Measurements from ENCODE around the gene PGAM2. TPM values are rescaled to one million over a fixed set of nuclear protein-coding genes. Genes with fewer than 3 reads are reported as not detected.

Gene PGAM2
- 0.14 TPM in 1 of 2 replicates, not detected in the other for total RNA-seq

- DNase-seq (ENCODE audit: low read depth, low spot score) = no peak
Measured at GRCh38 chr7:44065431-44066110, at the start of gene PGAM2. Gene PGAM2 (minus strand): TSS chr7:44065567. CDS start chr7:44065529, 38 bp downstream.

DNA sequence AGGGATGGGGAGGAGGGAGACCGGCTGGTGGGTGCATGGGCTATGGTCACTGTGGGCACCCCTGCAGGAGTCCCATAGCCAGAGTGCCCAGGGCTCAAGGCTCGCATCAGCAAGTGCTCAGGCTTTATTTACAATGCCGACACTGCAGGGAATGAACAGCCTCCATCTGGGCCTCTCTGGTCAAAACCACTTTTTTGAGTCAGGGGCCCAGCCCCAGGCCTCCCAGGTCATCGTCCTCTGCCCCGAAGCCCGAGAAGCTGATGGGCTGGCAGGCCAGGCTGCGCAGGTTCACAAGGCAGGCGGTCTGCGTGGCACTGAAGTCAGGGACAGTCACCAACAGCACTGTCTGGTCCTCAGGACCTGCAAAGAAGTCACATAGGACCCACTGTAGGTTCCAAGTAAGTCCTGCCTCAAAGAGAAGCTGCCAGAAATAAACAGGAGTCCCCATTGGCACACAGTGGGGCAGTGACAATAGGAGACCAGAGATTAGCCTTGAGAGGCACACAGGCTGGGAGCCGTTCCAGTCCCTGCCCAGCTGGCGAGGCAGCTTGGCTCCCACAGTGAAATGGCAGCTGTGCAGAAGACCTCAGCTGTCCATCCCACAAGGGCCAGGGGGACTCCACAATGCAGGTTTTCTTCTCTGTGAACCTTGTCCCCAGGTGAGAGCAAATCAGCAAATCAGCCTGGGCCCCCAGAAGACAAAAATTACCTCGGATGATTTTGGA, 49.4 kb upstream of the PGAM2 start:
- no peak for DNase-seq (ENCODE audit: low read depth, low spot score)

DNA sequence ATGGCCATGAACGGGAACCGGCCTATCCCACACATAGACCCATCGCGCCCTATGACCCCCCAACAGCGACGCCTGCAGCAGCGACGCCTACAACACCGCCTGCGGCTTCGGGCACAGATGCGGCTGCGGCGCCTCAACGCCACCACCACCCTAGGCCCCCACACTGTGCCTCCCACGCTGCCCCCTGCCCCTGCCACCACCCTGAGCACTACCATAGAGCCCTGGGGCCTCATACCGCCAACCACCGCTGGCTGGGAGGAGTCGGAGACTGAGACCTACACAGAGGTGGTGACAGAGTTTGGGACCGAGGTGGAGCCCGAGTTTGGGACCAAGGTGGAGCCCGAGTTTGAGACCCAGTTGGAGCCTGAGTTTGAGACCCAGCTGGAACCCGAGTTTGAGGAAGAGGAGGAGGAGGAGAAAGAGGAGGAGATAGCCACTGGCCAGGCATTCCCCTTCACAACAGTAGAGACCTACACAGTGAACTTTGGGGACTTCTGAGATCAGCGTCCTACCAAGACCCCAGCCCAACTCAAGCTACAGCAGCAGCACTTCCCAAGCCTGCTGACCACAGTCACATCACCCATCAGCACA, 48.5 kb upstream of the PGAM2 start:
- DNase-seq (ENCODE audit: low read depth, low spot score) = no peak

GRCh38 chr7:44112997-44113763, 47.8 kb upstream of the PGAM2 start:
- DNase-seq (ENCODE audit: low read depth, low spot score) = no peak

DNA sequence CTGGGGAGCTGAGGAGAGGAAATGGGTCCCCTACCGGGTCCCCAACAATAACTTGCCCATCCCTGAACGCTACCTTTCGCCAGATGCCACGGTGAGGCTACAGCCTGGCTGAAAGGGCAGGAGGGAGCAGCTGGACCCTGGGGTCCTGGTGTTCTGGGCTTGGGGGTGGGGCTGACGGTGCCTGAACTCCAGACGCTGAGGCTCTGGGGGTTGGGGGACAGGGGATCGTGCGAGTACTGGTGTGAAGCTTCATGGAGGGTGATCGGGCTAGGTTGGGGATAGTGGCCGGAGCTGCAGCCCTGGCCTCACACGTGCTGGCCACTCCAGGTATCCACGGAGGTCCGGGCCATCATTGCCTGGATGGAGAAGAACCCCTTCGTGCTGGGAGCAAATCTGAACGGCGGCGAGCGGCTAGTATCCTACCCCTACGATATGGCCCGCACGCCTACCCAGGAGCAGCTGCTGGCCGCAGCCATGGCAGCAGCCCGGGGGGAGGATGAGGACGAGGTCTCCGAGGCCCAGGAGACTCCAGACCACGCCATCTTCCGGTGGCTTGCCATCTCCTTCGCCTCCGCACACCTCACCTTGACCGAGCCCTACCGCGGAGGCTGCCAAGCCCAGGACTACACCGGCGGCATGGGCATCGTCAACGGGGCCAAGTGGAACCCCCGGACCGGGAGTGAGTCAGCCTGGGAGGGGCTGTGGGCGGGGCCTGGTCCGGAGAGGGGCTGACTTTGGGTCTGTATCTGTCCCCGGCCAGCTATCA, 47.0 kb upstream of the PGAM2 start:
- DNase-seq (ENCODE audit: low read depth, low spot score) = no peak

GRCh38 chr7:44111761-44112160, 46.4 kb upstream of the PGAM2 start:
- no peak for DNase-seq (ENCODE audit: low read depth, low spot score)

GRCh38 chr7:44110719-44111635, 45.6 kb upstream of the PGAM2 start:
- no peak for DNase-seq (ENCODE audit: low read depth, low spot score)

DNA sequence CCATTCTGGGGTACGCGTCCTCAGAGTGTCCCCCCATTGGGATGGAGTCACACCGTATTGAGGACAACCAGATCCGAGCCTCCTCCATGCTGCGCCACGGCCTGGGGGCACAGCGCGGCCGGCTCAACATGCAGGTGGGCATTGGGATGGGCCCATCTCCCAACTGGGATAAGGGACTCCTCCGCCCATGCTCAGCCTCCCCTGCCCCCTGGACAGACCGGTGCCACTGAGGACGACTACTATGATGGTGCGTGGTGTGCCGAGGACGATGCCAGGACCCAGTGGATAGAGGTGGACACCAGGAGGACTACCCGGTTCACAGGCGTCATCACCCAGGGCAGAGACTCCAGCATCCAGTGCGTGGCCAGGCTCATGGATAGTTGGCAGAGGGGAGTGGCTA, 44.6 kb upstream of the PGAM2 start:
- DNase-seq (ENCODE audit: low read depth, low spot score) = no peak

GRCh38 chr7:44108768-44109750, 43.7 kb upstream of the PGAM2 start:
- no peak for DNase-seq (ENCODE audit: low read depth, low spot score)

GRCh38 chr7:44107961-44108767, 42.8 kb upstream of the PGAM2 start:
- no peak for DNase-seq (ENCODE audit: low read depth, low spot score)

DNA sequence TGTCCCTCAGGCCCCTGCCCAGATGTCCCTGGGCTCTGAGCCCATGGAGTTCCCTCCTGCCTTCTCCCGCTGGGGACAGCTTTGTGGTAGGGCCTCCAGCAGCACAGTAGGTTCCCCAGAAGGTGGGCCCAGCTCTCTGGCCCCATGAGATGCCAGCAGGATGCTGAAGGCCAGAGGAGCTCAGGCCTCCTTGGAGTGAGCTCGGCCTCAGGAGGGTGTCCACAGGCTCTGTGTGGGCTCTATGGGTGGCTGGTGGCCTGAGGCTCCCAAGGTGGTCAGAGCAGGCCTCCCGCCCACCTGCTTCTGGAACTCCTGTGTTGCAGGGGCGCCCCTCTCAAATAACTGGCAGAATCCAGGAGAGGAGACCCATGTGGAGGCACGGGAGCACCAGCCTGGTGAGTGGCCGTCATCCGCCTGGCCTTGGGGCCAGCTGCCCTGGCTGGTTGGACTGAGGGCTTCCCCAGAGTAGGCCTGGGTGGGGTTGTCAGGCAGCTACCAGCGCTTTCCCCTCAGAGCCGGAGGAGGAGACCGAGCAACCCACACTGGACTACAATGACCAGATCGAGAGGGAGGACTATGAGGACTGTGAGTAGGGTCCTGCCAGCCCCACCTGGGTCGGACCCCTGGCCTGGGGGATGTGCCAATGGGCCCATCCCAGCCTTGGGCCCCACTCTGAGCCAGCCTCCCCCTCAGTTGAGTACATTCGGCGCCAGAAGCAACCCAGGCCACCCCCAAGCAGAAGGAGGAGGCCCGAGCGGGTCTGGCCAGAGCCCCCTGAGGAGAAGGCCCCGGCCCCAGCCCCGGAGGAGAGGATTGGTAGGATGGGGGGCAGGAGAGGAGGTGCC, 42.0 kb upstream of the PGAM2 start:
- DNase-seq (ENCODE audit: low read depth, low spot score) = no peak

GRCh38 chr7:44106311-44107065, 41.1 kb upstream of the PGAM2 start:
- no peak for DNase-seq (ENCODE audit: low read depth, low spot score)

DNA sequence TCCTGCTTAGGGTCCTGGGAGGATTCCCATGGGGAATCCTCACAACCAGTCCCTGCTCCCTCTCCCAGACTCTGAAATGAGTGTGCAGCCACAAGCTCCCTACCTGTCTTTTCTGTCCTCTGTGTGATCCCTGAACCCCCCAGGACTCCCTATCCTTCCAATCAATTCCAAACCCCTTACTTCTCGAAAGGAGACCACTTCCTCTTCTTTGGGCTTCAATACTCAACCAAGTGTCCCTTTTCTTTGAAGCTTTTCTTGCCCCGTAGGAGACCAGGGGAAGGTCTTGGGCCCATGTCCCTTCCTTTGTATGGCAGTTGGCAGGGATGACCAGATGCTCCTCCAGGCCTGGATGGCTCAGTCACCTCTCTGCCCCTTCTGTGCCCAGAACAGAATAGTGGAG, 40.5 kb upstream of the PGAM2 start:
- DNase-seq (ENCODE audit: low read depth, low spot score) = no peak

- no peak for DNase-seq (ENCODE audit: low read depth, low spot score)
Measured at GRCh38 chr7:44104860-44105771, 39.7 kb upstream of the PGAM2 start.

Data from pulmonary artery endothelial cell (primary cell).